Measurements from ENCODE around the gene COMMD2. TPM values are rescaled to one million over a fixed set of nuclear protein-coding genes. Genes with fewer than 3 reads are reported as not detected.

The COMMD2 gene
- 41.3 and 58.9 TPM in 2 replicates for total RNA-seq (2014; rRNA removed; shearing (Covaris generic))

GRCh38 chr3:149752051-149752787 lies at the start of gene COMMD2:
Gene COMMD2, minus strand, starts transcription at chr3:149752489. Its CDS starts 45 bp downstream, at chr3:149752444.
- DNase-seq = peak; percentile 81
- peak within 1 kb of the TSS; percentile 90 for H3K4me3 ChIP-seq (ENCODE audit: insufficient read depth, low read depth, low read length)
- H3K27me3 ChIP-seq (ENCODE audit: control insufficient read depth, insufficient read depth, low read length) = no peaks in the 10 kb centered on the region
- H3K36me3 ChIP-seq (replicated peaks; ENCODE audit: control insufficient read depth, insufficient read depth, low read length) = peaks cover 6% of the 10 kb centered on the region

GRCh38 chr3:149801639-149802038 lies 49.4 kb upstream of the COMMD2 start:
- no peaks in the 10 kb centered on the region for H3K36me3 ChIP-seq (replicated peaks; ENCODE audit: control insufficient read depth, insufficient read depth, low read length)
- DNase-seq = no peak
- no peaks in the 10 kb centered on the region for H3K27me3 ChIP-seq (ENCODE audit: control insufficient read depth, insufficient read depth, low read length)
- H3K4me3 ChIP-seq (ENCODE audit: insufficient read depth, low read depth, low read length) = no peak overlapping the region

- H3K27me3 ChIP-seq (ENCODE audit: control insufficient read depth, insufficient read depth, low read length) = no peaks in the 10 kb centered on the region
- no peak for DNase-seq
- H3K4me3 ChIP-seq (ENCODE audit: insufficient read depth, low read depth, low read length) = no peak overlapping the region
- no peaks in the 10 kb centered on the region for H3K36me3 ChIP-seq (replicated peaks; ENCODE audit: control insufficient read depth, insufficient read depth, low read length)
These were observed 48.9 kb upstream of the COMMD2 start for GRCh38 chr3:149801195-149801594.

GRCh38 chr3:149800693-149801092 lies 48.4 kb upstream of the COMMD2 start:
- no peaks in the 10 kb centered on the region for H3K27me3 ChIP-seq (ENCODE audit: control insufficient read depth, insufficient read depth, low read length)
- no peak for DNase-seq
- H3K36me3 ChIP-seq (replicated peaks; ENCODE audit: control insufficient read depth, insufficient read depth, low read length) = no peaks in the 10 kb centered on the region
- H3K4me3 ChIP-seq (ENCODE audit: insufficient read depth, low read depth, low read length) = no peak overlapping the region

DNA sequence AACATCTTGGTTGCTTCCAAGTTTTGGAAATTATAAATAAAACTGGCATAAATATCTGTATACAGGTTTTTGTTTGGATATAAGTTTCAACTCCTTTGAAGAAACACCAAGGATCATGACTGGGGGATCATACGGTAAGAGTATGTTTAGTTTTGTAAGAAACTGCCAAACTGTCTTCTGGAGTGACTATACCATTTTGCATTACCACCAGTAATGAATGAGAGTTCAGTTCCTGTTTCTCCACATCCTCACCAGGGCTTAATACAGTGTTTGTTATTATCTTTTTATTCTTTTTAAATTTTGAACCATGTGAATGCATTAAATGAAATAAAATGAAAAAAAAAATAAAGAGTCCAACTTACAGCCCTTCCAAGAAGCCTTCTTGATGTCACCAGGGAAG lies 43.7 kb upstream of the COMMD2 start:
- H3K36me3 ChIP-seq (replicated peaks; ENCODE audit: control insufficient read depth, insufficient read depth, low read length) = no peaks in the 10 kb centered on the region
- H3K27me3 ChIP-seq (ENCODE audit: control insufficient read depth, insufficient read depth, low read length) = no peaks in the 10 kb centered on the region
- DNase-seq = no peak
- H3K4me3 ChIP-seq (ENCODE audit: insufficient read depth, low read depth, low read length) = no peak overlapping the region

- DNase-seq = no peak
- Histone ChIP-seq H3K36me3 (replicated peaks; ENCODE audit: control insufficient read depth, insufficient read depth, low read length) (no peaks in the 10 kb centered on the region), H3K4me3 (ENCODE audit: insufficient read depth, low read depth, low read length) (no peak within 1 kb of the TSS), H3K27me3 (ENCODE audit: control insufficient read depth, insufficient read depth, low read length) (no peaks in the 10 kb centered on the region; the same call in 1 of the 2 replicates)
These were observed 40.4 kb upstream of the COMMD2 start, which contains the start of gene ANKUB1 for GRCh38 chr3:149792452-149793270. Gene ANKUB1, minus strand, starts transcription at chr3:149792554. Its CDS starts 188 bp downstream, at chr3:149792366.

DNA sequence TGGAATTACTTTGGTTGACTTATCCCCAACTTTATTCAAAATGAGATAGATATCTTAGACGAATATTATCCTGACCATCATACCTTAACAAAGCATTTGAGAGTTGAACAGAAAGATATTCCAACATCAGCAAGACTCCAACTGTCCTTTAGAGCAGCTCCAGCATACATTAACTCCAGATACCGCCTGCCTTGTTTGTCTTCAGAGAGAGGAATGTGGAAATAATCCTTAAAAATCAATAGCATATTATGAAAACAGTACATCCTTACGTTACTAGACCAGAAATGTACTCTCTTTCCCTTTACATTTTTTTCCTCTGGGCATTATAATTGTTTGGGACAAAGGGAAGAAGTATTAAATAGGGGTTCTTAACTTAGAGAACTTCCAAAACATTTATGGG lies 38.4 kb upstream of the COMMD2 start:
- Histone ChIP-seq H3K36me3 (replicated peaks; ENCODE audit: control insufficient read depth, insufficient read depth, low read length) (no peaks in the 10 kb centered on the region), H3K27me3 (ENCODE audit: control insufficient read depth, insufficient read depth, low read length) (no peaks in the 10 kb centered on the region; the same call in 1 of the 2 replicates), H3K4me3 (ENCODE audit: insufficient read depth, low read depth, low read length) (no peak overlapping the region)
- DNase-seq = no peak

GRCh38 chr3:149790268-149790667 lies 38.0 kb upstream of the COMMD2 start:
- H3K27me3 ChIP-seq (ENCODE audit: control insufficient read depth, insufficient read depth, low read length) = no peaks in the 10 kb centered on the region; the same call in 1 of the 2 replicates
- H3K36me3 ChIP-seq (replicated peaks; ENCODE audit: control insufficient read depth, insufficient read depth, low read length) = no peaks in the 10 kb centered on the region
- H3K4me3 ChIP-seq (ENCODE audit: insufficient read depth, low read depth, low read length) = no peak overlapping the region
- DNase-seq = no peak

GRCh38 chr3:149784064-149784704 lies 31.9 kb upstream of the COMMD2 start:
- Histone ChIP-seq H3K27me3 (ENCODE audit: control insufficient read depth, insufficient read depth, low read length) (no peaks in the 10 kb centered on the region), H3K36me3 (replicated peaks; ENCODE audit: control insufficient read depth, insufficient read depth, low read length) (no peaks in the 10 kb centered on the region), H3K4me3 (ENCODE audit: insufficient read depth, low read depth, low read length) (no peak overlapping the region)
- no peak for DNase-seq

DNA sequence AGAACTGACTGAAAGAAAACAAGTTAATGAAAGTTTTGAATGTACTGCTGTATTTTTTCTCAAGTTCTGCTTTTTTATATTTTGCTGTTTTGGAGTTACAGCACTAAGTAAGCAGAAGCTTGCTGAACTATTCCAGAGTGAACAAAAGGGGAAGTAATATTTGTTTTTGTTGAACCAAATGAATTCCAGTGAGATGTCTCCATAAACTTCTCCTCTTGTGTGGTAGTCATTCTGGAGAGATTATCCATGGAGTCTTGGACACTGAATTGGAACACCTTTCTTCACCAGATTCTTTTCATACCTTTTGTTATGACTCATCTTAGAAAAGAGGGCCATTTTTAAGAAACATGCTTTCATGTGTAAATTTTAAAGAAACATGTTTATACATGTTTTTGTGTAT lies 31.3 kb upstream of the COMMD2 start:
- Histone ChIP-seq H3K36me3 (replicated peaks; ENCODE audit: control insufficient read depth, insufficient read depth, low read length) (no peaks in the 10 kb centered on the region), H3K4me3 (ENCODE audit: insufficient read depth, low read depth, low read length) (no peak overlapping the region), H3K27me3 (ENCODE audit: control insufficient read depth, insufficient read depth, low read length) (no peaks in the 10 kb centered on the region)
- no peak for DNase-seq

DNA sequence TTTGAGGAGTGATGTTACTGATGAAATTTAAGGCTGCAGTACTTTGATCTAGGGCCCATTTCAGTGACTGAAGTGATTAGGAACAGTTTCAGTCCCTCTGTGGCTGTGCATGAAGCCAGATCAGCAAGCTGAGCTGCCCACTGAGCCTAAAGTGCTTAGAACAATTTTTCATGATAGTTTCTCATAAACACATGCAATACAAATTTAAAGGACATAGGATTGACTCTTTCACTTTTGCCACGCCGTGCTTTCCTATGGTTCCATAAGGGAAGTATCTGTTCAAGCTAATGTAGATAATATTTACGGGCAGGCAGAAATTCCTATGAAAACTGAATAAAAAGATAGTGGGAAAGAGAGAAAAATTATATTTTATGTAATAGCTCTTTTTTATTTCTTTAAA lies 29.5 kb upstream of the COMMD2 start:
- H3K4me3 ChIP-seq (ENCODE audit: insufficient read depth, low read depth, low read length) = no peak overlapping the region
- H3K36me3 ChIP-seq (replicated peaks; ENCODE audit: control insufficient read depth, insufficient read depth, low read length) = no peaks in the 10 kb centered on the region
- H3K27me3 ChIP-seq (ENCODE audit: control insufficient read depth, insufficient read depth, low read length) = no peaks in the 10 kb centered on the region
- DNase-seq = no peak

- no peaks in the 10 kb centered on the region for H3K36me3 ChIP-seq (replicated peaks; ENCODE audit: control insufficient read depth, insufficient read depth, low read length)
- no peak for DNase-seq
- H3K4me3 ChIP-seq (ENCODE audit: insufficient read depth, low read depth, low read length) = no peak overlapping the region
- no peaks in the 10 kb centered on the region for H3K27me3 ChIP-seq (ENCODE audit: control insufficient read depth, insufficient read depth, low read length)
These were observed 28.9 kb upstream of the COMMD2 start for GRCh38 chr3:149781211-149781610.

DNA sequence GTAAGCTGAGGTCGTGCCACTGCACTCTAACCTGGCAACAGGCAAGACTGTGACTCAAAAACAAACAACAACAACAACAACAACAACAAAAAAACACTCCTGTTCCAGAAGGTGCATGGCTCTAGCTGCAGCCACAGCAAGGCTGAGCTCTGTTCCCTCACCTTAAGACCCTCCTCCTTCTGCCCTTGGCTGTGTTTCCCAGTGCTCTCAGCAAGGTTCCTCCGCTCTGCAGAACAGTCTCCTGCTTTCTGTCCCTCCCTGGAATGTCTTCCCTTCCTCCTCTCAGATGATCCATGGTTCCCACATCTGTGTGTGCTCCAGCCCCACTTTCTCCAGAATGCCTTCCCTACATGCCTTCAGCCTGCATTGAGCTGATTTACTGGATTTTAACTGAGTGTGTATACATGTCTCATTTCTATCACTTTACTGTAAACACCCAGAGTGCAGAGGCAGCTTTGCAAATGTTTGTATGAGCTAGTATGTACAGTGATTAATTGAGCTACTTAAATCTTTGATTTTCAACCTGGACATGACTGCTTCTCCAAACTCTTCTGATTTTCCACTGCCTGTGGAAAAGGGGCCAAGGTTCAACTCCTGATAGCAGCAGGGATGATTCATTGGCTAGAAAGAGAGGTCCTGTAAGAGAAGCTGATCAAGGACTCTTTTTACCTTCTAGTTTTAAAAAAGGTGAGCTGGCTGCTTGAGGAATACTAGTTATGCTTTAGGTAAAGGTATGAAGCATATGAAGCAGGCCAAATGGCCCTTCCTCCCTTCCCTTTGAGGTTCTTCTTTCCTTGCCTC lies 25.3 kb upstream of the COMMD2 start:
- H3K36me3 ChIP-seq (replicated peaks; ENCODE audit: control insufficient read depth, insufficient read depth, low read length) = no peaks in the 10 kb centered on the region
- no peak overlapping the region for H3K4me3 ChIP-seq (ENCODE audit: insufficient read depth, low read depth, low read length)
- no peaks in the 10 kb centered on the region for H3K27me3 ChIP-seq (ENCODE audit: control insufficient read depth, insufficient read depth, low read length)
- DNase-seq = no peak

DNA sequence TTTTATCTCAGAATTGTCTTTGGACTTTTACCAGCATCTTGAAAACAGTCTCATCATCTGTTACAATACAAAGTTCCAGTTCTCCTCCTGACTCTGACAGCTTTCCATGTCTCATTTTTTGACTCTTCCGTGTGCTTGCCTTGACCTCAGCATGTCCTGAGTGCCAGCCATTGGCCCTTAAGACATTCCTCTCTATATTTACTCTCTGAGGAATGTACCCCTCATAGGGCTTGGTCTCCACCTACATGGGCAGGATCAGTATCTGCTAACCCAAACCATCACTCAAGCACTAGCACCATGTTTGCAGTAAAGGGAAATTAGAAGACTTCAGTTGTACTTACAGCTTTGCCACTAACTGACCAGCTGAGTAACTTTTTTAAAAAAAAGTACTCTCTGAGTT lies 23.9 kb upstream of the COMMD2 start:
- no peaks in the 10 kb centered on the region for H3K36me3 ChIP-seq (replicated peaks; ENCODE audit: control insufficient read depth, insufficient read depth, low read length)
- no peak for DNase-seq
- H3K27me3 ChIP-seq (ENCODE audit: control insufficient read depth, insufficient read depth, low read length) = no peaks in the 10 kb centered on the region
- no peak overlapping the region for H3K4me3 ChIP-seq (ENCODE audit: insufficient read depth, low read depth, low read length)

All from H7 (cell line).